ENCODE results near the gene CMAS.

GRCh38 chr12:22110176-22110575 is 64.2 kb downstream of the CMAS start:
- TF ChIP-seq ZNF274 (IDR thresholded peaks at IDR 0.05; ENCODE audit: borderline replicate concordance, extremely low read depth, low read length): no peak
- no peak for TF ChIP-seq CTCF (IDR thresholded peaks at IDR 0.05; ENCODE audit: control extremely low read depth in 1 of 3, insufficient read depth in 1 of 3, low read depth in 1 of 3, low read length in 3 of 3)
- no peak for TF ChIP-seq EZH2 (IDR thresholded peaks at IDR 0.05; ENCODE audit: low read depth, low read length, severe bottlenecking)
- no peak for TF ChIP-seq SP2 (IDR thresholded peaks at IDR 0.05; ENCODE audit: low read length)
